SU-DHL-6 (cell line): ENCODE measurements around the gene NEURL1B.

ENCODE experiments used
- EZH2phosphoT487 ChIP-seq: fragments of 200-600 bp; sonication (generic), shearing (Covaris generic); conservative IDR thresholded peaks from 2 replicates; pipeline ENCODE4 v1.6.1; 2018; ENCODE audit warnings: mild to moderate bottlenecking, antibody characterized with exemption, low read length, moderate library complexity, mixed read lengths
- TF ChIP-seq, protein P1 (sequence below): fragments of 200-600 bp; sonication (generic); IDR thresholded peaks from one replicate; pipeline ENCODE4 v1.5.1; 2017; ENCODE audit warnings: antibody characterized with exemption, mild to moderate bottlenecking, low read length, moderate library complexity; ENCODE audit not compliant: insufficient read depth, poor library complexity, severe bottlenecking

DNA sequence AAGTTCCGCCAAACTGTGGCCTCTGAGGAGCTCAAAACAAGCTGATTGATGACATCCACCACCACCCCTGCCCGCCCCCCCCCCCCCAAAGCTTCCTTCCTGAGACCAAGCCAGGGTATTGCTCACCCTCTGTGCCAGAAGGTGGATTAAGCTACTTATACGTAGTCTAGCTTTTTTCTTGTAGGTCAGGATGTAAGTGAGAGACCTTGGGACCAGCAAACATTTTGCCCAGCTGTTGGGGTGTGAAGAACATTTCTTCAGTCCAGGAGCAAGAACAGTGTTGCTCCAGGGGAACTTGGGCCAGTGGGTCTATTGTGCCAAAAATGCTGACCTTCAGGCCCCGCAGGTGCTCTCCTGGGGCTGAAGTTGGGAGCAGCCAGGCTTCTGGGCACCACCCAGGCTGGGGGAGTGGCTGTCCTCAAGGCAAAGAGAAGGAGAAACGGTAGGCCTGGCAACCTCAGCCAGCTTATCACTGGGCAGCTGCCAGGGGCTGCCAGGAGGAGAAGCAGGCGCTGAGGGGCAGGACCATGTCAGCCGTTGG, 18.0 kb downstream of the NEURL1B start:
- TF ChIP-seq, protein P1, sequence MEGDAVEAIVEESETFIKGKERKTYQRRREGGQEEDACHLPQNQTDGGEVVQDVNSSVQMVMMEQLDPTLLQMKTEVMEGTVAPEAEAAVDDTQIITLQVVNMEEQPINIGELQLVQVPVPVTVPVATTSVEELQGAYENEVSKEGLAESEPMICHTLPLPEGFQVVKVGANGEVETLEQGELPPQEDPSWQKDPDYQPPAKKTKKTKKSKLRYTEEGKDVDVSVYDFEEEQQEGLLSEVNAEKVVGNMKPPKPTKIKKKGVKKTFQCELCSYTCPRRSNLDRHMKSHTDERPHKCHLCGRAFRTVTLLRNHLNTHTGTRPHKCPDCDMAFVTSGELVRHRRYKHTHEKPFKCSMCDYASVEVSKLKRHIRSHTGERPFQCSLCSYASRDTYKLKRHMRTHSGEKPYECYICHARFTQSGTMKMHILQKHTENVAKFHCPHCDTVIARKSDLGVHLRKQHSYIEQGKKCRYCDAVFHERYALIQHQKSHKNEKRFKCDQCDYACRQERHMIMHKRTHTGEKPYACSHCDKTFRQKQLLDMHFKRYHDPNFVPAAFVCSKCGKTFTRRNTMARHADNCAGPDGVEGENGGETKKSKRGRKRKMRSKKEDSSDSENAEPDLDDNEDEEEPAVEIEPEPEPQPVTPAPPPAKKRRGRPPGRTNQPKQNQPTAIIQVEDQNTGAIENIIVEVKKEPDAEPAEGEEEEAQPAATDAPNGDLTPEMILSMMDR, result no peak
- no peak for TF ChIP-seq EZH2phosphoT487
